ENCODE data around the gene CHN2.

CHN2 gene

GRCh38 chr7:29445736-29446135 lies 251.2 kb downstream of the CHN2 start:
- no peak for DNase-seq

- no peak for DNase-seq
These were observed 253.3 kb downstream of the CHN2 start for GRCh38 chr7:29447828-29448227.

DNA sequence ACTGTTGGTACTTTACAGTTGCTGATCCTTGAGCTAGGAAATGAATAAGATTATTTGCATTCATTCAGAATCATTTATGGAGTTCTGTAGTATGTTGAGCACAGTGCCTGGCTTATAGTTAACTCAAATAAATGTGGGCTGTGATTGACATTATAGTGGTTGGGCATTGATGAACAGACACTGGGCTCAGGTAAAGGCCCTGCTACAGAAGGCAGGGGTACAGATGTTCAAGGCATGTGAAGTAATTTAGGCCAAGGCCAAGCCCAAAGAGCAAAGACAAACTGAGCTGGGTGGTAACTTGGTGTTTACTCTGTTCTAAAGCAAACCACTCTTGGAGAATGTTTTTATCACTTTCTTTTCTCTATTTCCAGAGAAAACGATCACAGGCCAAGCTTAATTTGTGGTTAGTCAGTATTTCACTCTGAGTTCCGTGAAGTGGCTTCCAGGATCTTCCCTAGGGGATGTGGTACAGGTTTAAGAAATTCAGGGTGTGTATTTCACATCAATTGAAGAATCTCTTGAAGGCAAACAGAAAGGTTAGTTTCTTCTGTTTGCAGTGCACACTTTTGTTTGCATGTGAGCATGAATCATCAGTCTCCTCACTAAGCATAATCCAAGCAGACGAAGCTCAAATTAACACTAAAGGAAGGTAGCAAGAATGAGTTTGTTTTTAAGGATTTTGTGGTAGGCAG lies 255.1 kb downstream of the CHN2 start:
- DNase-seq: no peak

DNA sequence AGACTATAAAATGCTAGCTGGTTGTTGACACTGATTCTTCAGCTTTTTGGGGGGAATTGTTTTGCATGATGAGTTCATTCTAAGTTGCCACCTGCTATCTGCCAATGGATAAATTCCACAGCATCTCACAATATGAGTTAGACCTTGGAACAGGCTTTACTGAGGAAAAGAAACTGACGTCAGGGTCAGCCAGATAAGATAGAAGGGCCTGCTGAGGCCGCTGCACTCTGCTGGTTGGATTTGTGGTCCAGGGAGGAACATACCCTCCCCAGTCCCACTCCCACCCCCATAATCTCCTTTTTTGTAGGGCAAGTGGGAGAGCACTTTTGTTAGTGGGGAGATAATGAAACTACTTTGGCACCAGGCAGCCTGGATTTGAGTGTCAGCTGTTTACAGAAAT lies 258.4 kb downstream of the CHN2 start:
- DNase-seq: no peak

GRCh38 chr7:29454464-29454863 lies 259.9 kb downstream of the CHN2 start:
- no peak for DNase-seq

GRCh38 chr7:29454899-29455451 lies 260.4 kb downstream of the CHN2 start:
- no peak for DNase-seq

DNA sequence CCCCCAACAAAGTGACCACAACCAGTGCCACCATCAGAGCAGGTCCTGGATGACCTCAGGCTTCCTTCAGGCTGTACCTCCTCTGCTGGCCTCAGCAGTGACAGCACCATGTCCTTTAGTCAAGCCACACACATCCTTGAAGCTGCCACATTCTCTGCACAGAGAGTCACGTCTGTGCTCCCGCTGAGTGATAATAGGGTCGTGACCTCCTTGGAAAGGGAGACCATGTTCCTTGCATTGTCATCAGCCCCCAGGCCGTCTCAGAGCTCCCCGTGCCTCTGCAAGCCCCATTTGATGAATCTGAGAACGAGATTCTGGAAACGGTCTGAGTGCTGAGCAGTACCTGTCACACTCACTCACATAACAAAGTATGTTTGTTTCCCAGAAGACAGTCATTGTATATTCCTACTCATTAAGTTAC lies 262.6 kb downstream of the CHN2 start:
- DNase-seq: no peak

GRCh38 chr7:29457565-29458011 lies 263.0 kb downstream of the CHN2 start:
- DNase-seq: no peak

DNA sequence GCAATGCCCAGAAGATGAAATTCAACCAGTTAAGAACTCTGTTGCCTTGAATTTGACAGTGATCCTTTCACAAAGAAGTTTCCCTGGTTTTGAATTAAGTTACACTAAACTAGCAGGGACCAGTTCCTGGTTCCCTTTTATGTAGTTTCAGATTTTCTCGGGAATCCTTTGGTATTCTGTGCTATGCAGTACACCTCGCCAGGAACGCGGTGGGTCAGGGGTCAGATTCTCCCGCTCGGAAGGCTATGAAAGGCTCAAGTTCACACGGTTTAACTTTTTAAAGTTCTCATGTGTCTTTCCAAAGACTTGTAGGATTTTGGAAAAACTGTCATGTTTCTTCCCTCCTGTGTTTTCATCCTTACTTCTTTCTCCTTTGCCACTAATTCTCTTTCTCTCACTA lies 264.4 kb downstream of the CHN2 start:
- no peak for DNase-seq

DNA sequence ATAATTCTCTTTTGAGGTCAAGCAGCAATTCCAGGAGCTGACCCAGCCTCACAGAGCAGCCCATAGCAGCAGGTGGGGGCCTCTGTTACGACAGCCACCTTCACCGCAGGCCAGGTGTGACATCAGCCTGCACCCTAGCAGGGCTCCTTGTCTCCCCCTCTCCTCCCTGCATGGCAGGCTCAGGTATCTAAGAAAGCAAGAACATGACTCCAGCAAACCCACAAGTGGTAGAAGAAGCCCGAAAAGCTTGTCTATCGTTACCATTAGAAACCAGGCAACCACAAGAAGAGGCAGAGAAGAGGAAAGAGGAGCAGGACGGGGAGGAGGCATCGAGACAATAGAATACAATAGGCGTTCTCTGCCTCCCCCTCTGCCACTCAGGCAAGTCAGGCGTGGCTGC lies 265.0 kb downstream of the CHN2 start:
- DNase-seq: no peak

GRCh38 chr7:29461996-29462395 lies 267.4 kb downstream of the CHN2 start:
- no peak for DNase-seq

DNA sequence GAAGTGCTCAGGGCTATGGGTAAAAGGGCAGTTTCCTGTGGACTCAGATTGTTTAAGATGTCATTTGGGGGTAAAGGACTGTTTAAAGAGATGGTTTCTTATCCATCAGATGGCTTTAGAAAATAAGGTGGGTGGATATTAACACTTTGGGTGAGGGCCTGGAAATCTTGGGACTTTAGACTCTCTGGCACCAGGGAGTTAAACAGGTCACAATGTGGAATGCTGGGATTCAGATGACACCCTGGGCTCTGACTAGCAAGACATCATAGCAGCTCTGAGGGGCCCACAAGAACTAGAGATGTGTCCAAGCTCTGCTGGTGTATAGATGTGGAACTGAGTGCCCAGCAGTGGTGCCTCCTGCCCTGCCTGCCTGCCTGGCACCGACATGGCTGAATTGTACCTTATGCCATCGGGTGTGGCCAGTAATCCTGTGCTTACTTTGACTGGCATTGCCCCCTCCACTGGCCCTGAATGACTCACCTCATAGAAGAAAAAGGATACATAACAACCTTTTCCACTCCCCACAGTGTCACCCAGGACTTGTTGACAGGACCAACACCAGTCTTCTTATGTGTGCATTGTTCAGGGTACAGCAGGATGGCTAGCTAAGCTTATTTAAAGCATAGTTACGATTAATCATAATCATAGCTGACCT lies 269.1 kb downstream of the CHN2 start:
- no peak for DNase-seq

- no peak for DNase-seq
These were observed 270.2 kb downstream of the CHN2 start for GRCh38 chr7:29464753-29465152.

- DNase-seq: no peak
These were observed 272.8 kb downstream of the CHN2 start for GRCh38 chr7:29467193-29467926.

DNA sequence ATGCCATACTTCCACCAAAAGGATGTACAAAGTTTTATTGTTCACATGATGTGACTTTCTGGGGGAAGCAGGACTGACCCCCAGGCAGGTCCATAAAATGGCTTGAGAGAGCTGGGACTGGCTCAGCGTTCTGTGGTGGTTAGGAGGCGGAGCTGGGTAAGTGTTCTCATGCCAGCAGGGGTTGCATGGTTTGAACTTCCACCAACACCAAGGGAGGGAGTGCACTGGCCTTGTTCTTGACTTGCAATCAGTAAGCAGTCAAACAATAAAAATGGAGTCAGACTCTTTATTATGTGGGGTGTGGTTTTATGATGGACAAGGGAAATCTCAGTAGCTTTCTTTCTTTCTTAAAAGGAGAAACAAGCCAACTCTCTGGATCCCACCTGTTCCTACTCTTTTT lies 273.6 kb downstream of the CHN2 start:
- no peak for DNase-seq

GRCh38 chr7:29469281-29469680 lies 274.7 kb downstream of the CHN2 start:
- no peak for DNase-seq

DNA sequence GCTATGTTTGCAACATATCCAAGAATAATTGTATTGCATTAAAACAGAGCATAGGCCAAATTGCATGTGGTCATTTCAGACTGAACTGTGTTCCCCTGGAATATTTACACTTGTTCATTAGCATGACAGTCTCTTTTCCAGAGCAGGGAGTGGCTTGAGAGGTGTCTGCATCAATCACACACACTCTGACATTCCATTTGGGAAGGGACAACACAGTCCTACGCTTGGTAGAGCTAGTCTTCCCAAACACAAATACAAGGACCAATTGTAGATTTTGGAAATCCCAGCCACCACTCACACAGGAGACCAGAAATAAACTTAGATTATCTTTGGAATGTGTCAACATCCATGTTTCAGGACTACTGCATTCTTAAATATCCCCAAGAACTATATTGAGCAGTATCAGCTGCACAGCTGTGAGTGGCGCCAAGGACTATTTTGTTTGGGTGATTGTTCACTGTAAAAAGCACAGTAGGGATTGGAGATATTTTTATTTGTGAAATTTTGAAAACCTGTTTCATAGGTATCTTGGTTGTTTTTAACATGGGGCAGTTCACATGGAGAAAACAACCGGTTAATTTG lies 275.5 kb downstream of the CHN2 start:
- no peak for DNase-seq

- no peak for DNase-seq
These were observed 277.0 kb downstream of the CHN2 start for GRCh38 chr7:29471444-29472138.

GRCh38 chr7:29476916-29477315 lies 282.3 kb downstream of the CHN2 start:
- DNase-seq: no peak

- DNase-seq: no peak
These were observed 283.7 kb downstream of the CHN2 start for GRCh38 chr7:29478226-29478625.

GRCh38 chr7:29478687-29479240 lies 284.2 kb downstream of the CHN2 start:
- no peak for DNase-seq
